K562 (cell line): Measurements from ENCODE around the gene CCNB1. TPM values are rescaled to one million over a fixed set of nuclear protein-coding genes. Genes with fewer than 3 reads are reported as not detected.

Experiments
- ATAC-seq: fragments of 200-7000 bp; cut with Tn5 transposase; 3 replicates; pipeline ENCODE4 v1.9.1; 2020; ENCODE audit warnings: moderate library complexity
- BruUV-seq: library from RNA; stranded (reverse); fragments of 400-500 nt; replicated peaks from 2 replicates; lab custom pipeline; 2021; lab: Mats Ljungman, UMichigan
- CTCF ChIA-PET: fragments of 300-600 bp; formaldehyde crosslinking; extraction: SDS; loops from one replicate; lab custom pipeline; 2021; ENCODE audit warnings: low intra/inter-chr PET ratio; lab: Yijun Ruan, JAX
- POLR2A ChIA-PET: fragments of 300-600, 350-650 bp; sonication (Branson Sonifier 250); formaldehyde crosslinking; extraction: SDS; loops from one replicate; lab custom pipeline; 2021; ENCODE audit warnings: antibody characterized with exemption, inconsistent platforms; lab: Yijun Ruan, JAX
- DNase-seq, 4 experiments: peaks; one replicate each; pipeline versions ENCODE4 v3.0.0 to v3.0.0-alpha.2; 2011 to 2018; ENCODE audit warnings: low spot score in 3 of 4, mixed read lengths in 3 of 4; ENCODE audit errors: extremely low read depth in 1 of 4
- FAIRE-seq: peaks from 2 replicates; lab custom pipeline; 2011; peaks lifted over from hg19 to GRCh38; lab: Jason Lieb, UNC
- H2AFZ ChIP-seq: 2 replicates; pipeline ENCODE4 v1.6.0; 2011; ENCODE audit warnings: low read depth, low read length, control low read depth, inconsistent platforms
- H3K27ac ChIP-seq: fragments of 200-600 bp; 3 replicates; pipeline ENCODE4 v1.8.0; 2011; ENCODE audit warnings: low read depth, mild to moderate bottlenecking, control low read depth, inconsistent platforms, low read length, moderate library complexity, mixed read lengths; ENCODE audit errors: extremely low read depth
- H3K27me3 ChIP-seq, 2 experiments: fragments of 300-600 bp in 1 of 2; 2 replicates in 1 of 2; 3 replicates in 1 of 2; pipeline versions ENCODE4 v1.6.0 to v1.8.0; 2011; ENCODE audit warnings: inconsistent platforms in 2 of 2, low read length in 2 of 2, mild to moderate bottlenecking in 1 of 2, mixed read lengths in 1 of 2, moderate library complexity in 1 of 2; ENCODE audit not compliant: control insufficient read depth in 2 of 2, insufficient read depth in 2 of 2
- H3K36me3 ChIP-seq: fragments of 300-600 bp; 3 replicates; pipeline ENCODE4 v1.8.0; 2011; ENCODE audit warnings: mild to moderate bottlenecking, low read length, inconsistent platforms; ENCODE audit not compliant: control insufficient read depth, insufficient read depth
- H3K4me1 ChIP-seq, 2 experiments: fragments of 200-600 bp in 1 of 2; replicated peaks in 1 of 2; 2 replicates in 1 of 2; 3 replicates in 1 of 2; pipeline versions ENCODE4 v1.5.1 to v1.8.0; 2011; ENCODE audit warnings: inconsistent platforms in 2 of 2, low read length in 2 of 2, mild to moderate bottlenecking in 1 of 2, mixed read lengths in 1 of 2, moderate library complexity in 1 of 2; ENCODE audit not compliant: control insufficient read depth in 2 of 2, insufficient read depth in 2 of 2
- H3K4me2 ChIP-seq: 2 replicates; pipeline ENCODE4 v1.6.1; 2011; ENCODE audit warnings: low read length, control low read depth, inconsistent platforms, mixed read lengths; ENCODE audit not compliant: insufficient read depth
- H3K4me3 ChIP-seq: fragments of 200-600 bp; sonication (generic), shearing (Covaris generic); 2 replicates; pipeline ENCODE4 v1.5.1; 2016; ENCODE audit warnings: control low read depth, inconsistent platforms
- H3K79me2 ChIP-seq: fragments of 200-600 bp; 3 replicates; pipeline ENCODE4 v1.8.0; 2011; ENCODE audit warnings: low read length, inconsistent platforms; ENCODE audit not compliant: control insufficient read depth, insufficient read depth
- H3K9ac ChIP-seq, 2 experiments: 2 replicates each; pipeline versions ENCODE4 v1.6.0 to v1.6.1; 2011; ENCODE audit warnings: low read depth in 2 of 2, low read length in 2 of 2, control low read depth in 1 of 2, inconsistent platforms in 1 of 2, mild to moderate bottlenecking in 1 of 2, mixed read lengths in 1 of 2; ENCODE audit not compliant: insufficient read depth in 1 of 2
- H3K9me1 ChIP-seq: one replicate; pipeline ENCODE4 v1.6.0; 2011; ENCODE audit warnings: inconsistent platforms, mild to moderate bottlenecking, low read length, moderate library complexity; ENCODE audit not compliant: control insufficient read depth, insufficient read depth
- H3K9me3 ChIP-seq: replicated peaks from 2 replicates; pipeline ENCODE4 v1.5.1; 2011; ENCODE audit warnings: low read depth, low read length, inconsistent platforms; ENCODE audit not compliant: control insufficient read depth, insufficient read depth
- H4K20me1 ChIP-seq: replicated peaks from 2 replicates; pipeline ENCODE4 v1.6.1; 2011; ENCODE audit warnings: low read length, inconsistent platforms, mixed read lengths; ENCODE audit not compliant: control insufficient read depth, insufficient read depth
- BRD9 ChIP-seq: fragments of 450-650 bp; IDR thresholded peaks from 2 replicates; pipeline ENCODE4 v1.6.1; 2018; ENCODE audit warnings: low read depth; ENCODE audit not compliant: partially characterized antibody
- DMBX1 ChIP-seq: fragments of 250-450 bp; sonication (Bioruptor Pico); IDR thresholded peaks from 2 replicates; pipeline ENCODE4 v1.8.0; 2022; ENCODE audit warnings: inconsistent platforms, mild to moderate bottlenecking, moderate library complexity, borderline replicate concordance
- EGR1 ChIP-seq: fragments of 450-650 bp; conservative IDR thresholded peaks from 2 replicates; pipeline ENCODE4 v1.6.1; 2017; ENCODE audit warnings: mild to moderate bottlenecking
- PHTF2 ChIP-seq: fragments of 250-450 bp; sonication (Bioruptor Pico); IDR thresholded peaks from 2 replicates; pipeline ENCODE4 v1.5.0; 2021; ENCODE audit warnings: mild to moderate bottlenecking
- POLR2A ChIP-seq: fragments of 450-650 bp; conservative IDR thresholded peaks from 2 replicates; pipeline ENCODE4 v1.6.1; 2016
- PPARD ChIP-seq: fragments of 250-450 bp; sonication (Bioruptor Pico); IDR thresholded peaks from 2 replicates; pipeline ENCODE4 v1.8.0; 2022; ENCODE audit warnings: inconsistent platforms, mild to moderate bottlenecking, moderate library complexity
- SAP30 ChIP-seq: fragments of 200-600 bp; sonication (generic); IDR thresholded peaks from 2 replicates; pipeline ENCODE4 v1.6.1; 2012; ENCODE audit warnings: borderline replicate concordance, low read depth, mild to moderate bottlenecking, moderate library complexity, low read length, control low read depth, inconsistent platforms; ENCODE audit not compliant: insufficient read depth, poor library complexity, severe bottlenecking
- SMARCA4 ChIP-seq: fragments of 450-650 bp; IDR thresholded peaks from 2 replicates; pipeline ENCODE4 v1.6.1; 2016
- ZFX ChIP-seq: sonication (generic); formaldehyde crosslinking; IDR thresholded peaks from 2 replicates; pipeline ENCODE4 v1.8.0; 2022; ENCODE audit warnings: mild to moderate bottlenecking, missing genetic modification reagents, moderate library complexity
- ZNF41 ChIP-seq: fragments of 250-450 bp; sonication (Bioruptor Pico); conservative IDR thresholded peaks from 2 replicates; pipeline ENCODE4 v1.4.0; 2020; ENCODE audit warnings: mild to moderate bottlenecking
- WGBS: fragments of 100-300 bp; shearing (Covaris generic); methylation state at CpG from one replicate; pipeline ENCODE4 v1.1.6; 2016; ENCODE audit warnings: low coverage, mixed read lengths; ENCODE audit not compliant: insufficient coverage; ENCODE audit errors: missing lambda C conversion rate; 5-methylcytosine and 5-hydroxymethylcytosine counted together
- in situ Hi-C: fragments of 300-500 bp; cut with MboI; formaldehyde crosslinking; loops from 4 replicates; pipeline ENCODE4 v1.15.0; 2018; ENCODE audit warnings: inconsistent platforms, mixed read lengths
- intact Hi-C: fragments of 100-400 bp; cut with micrococcal nuclease; formaldehyde crosslinking; loops from 2 replicates; pipeline ENCODE4 v1.14.2; 2022
- polyA plus RNA-seq, 8 experiments: library from polyadenylated mRNA; depleted of rRNA in 4 of 8; stranded (reverse) in 5 of 8; unstranded in 3 of 8; fragments of >200 nt; fragmentation: Nextera tagmentation in 2 of 8; fragmentation: Illumina TruSeq in 1 of 8; extraction: Ambion mirVana in 2 of 8; extraction: Trizol in 1 of 8; gene quantifications; 2 replicates each; pipeline versions ENCODE4 v1.2.1 to v1.2.3, GENCODE V29; 2011 to 2014; ENCODE audit warnings: inconsistent platforms in 1 of 8, missing spikeins in 1 of 8
- total RNA-seq, 7 experiments: library from RNA; depleted of rRNA in 6 of 7; stranded (reverse); fragments of >200 nt in 6 of 7; fragmentation: Illumina TruSeq in 2 of 7; extraction: Trizol in 2 of 7; gene quantifications; 2 replicates each; pipeline versions ENCODE4 v1.2.1 to v1.2.3, GENCODE V29; 2011 to 2021; ENCODE audit warnings: low replicate concordance in 1 of 7
- TF ChIP-seq, protein P1 (sequence below): fragments of 250-450 bp; sonication (Bioruptor Pico); IDR thresholded peaks from 2 replicates; pipeline ENCODE4 v1.4.0; 2020; ENCODE audit warnings: borderline replicate concordance
- TF ChIP-seq, protein P2 (sequence below): fragments of 450-650 bp; formaldehyde crosslinking; IDR thresholded peaks from 2 replicates; pipeline ENCODE4 v1.4.0; 2020; ENCODE audit warnings: mild to moderate bottlenecking, moderate library complexity

Gene CCNB1
- total and polyA plus RNA-seq, 9 of the 15 experiments (the other 6 are each of a cell fraction or from before 2014, with no cell fraction given): 165 to 679 (median 271) TPM

DNA sequence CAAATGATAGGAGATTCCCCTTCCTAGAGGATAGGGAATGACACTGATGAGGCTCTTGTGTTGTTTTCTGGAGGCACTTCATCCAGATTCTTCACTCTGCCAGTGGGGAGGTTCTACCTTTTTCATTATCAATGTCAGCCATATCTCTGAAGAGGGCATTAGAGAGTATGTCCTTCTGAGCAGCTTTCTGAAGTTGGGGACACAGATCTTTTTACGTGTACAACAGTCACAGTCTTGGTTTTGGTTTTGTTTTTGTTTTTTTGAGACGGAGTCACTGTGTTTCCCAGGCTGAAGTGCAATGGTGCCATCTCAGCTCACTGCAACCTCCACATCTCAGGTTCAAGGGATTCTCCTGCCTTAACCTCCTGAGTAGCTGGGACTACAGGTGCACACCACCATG, 45.1 kb downstream of the CCNB1 start:
- ATAC-seq (no peak), DNase-seq (no peak), FAIRE-seq (no peak)
- POLR2A ChIA-PET: interaction anchor here (2.6 to 3.0 kb wide), 2 partner anchors 12 to 19 kb away, joined by 9 to 10 read pairs; no protein-coding TSS in a partner anchor
- intact Hi-C loops: no loop called here
- in situ Hi-C loops: no loop called here
- Histone ChIP-seq H3K9me1 (no peaks in the 10 kb centered on the region), H3K27me3 (no peaks in the 10 kb centered on the region), H2AFZ (no peak overlapping the region), H3K4me2 (no peak overlapping the region), H3K27ac (no peak overlapping the region), H3K4me3 (no peak overlapping the region), H3K36me3 (peaks cover 41% of the 10 kb centered on the region; the same call in 2 of the 3 replicates), H4K20me1 (no peaks in the 10 kb centered on the region), H3K4me1 (peaks cover 8 to 9% of the 10 kb centered on the region in 2 experiments; a peak in 4 of 5 replicates), H3K79me2 (no peaks in the 10 kb centered on the region), H3K9ac (no peak overlapping the region), H3K9me3 (no peaks in the 10 kb centered on the region)
- 69% methylated on average over 2 of the region's 2 CpGs for WGBS
- BruUV-seq: no TSS peak
- CTCF ChIA-PET: no interaction called here
- TF ChIP-seq ZFX (CRISPR knock-in tag): no peak
- TF ChIP-seq PHTF2 (CRISPR knock-in tag): no peak
- no peak for TF ChIP-seq BRD9
- TF ChIP-seq, protein P1, sequence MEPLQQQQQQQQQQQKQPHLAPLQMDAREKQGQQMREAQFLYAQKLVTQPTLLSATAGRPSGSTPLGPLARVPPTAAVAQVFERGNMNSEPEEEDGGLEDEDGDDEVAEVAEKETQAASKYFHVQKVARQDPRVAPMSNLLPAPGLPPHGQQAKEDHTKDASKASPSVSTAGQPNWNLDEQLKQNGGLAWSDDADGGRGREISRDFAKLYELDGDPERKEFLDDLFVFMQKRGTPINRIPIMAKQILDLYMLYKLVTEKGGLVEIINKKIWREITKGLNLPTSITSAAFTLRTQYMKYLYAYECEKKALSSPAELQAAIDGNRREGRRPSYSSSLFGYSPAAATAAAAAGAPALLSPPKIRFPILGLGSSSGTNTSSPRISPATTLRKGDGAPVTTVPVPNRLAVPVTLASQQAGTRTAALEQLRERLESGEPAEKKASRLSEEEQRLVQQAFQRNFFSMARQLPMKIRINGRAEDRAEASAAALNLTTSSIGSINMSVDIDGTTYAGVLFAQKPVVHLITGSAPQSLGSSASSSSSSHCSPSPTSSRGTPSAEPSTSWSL (CRISPR knock-in tag): no peak
- TF ChIP-seq, protein P2, sequence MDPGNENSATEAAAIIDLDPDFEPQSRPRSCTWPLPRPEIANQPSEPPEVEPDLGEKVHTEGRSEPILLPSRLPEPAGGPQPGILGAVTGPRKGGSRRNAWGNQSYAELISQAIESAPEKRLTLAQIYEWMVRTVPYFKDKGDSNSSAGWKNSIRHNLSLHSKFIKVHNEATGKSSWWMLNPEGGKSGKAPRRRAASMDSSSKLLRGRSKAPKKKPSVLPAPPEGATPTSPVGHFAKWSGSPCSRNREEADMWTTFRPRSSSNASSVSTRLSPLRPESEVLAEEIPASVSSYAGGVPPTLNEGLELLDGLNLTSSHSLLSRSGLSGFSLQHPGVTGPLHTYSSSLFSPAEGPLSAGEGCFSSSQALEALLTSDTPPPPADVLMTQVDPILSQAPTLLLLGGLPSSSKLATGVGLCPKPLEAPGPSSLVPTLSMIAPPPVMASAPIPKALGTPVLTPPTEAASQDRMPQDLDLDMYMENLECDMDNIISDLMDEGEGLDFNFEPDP (CRISPR knock-in tag): no peak
- TF ChIP-seq POLR2A: no peak
- TF ChIP-seq DMBX1: no peak
- no peak for TF ChIP-seq SMARCA4
- TF ChIP-seq PPARD (CRISPR knock-in tag): no peak
- TF ChIP-seq EGR1: no peak
- TF ChIP-seq SAP30: no peak
- TF ChIP-seq ZNF41: no peak
